Measurements from ENCODE around the gene PPP1R3G. TPM values are rescaled to one million over a fixed set of nuclear protein-coding genes. Genes with fewer than 3 reads are reported as not detected.

The PPP1R3G gene
- total RNA-seq, 1 donor: 0.31 TPM

DNA sequence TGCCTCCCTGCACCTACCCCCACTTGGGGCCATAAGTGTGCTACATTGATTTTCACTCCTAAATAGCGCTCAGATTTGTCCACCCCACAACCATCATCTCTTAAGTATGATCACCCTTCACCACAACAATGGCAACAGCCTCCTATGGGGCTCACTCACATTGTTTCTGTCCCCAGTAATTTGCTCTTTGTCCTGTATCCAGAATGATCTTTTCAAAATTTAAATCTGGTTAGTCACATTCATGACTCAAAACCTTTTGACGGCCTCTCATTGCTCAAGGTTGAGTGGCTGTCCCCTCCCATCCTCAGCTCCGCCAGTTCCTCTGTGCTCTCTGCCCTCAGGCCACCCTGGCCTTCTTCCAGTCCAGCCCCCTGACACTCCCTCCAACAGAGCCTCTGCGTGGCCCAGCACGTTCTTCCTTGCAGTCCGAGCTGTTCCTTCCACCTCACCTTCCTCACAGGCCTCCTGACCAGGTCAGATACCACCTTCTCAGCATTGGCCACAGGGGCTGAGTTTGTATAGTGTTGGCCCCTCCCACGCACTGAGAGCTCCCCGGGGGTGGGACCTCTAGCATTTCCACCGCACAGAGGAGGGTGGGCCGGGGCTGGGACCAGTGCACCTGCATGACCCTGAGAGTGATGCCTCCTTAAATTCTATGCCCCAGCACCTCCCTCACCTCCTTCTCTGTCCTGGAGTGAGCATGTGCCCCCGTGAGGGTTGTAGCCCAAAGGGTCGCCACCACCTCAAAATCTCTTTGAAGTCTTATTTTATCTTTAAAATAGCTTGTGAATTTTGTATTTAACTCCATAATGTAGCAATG lies 2.4 kb upstream of the PPP1R3G start:
- peaks cover 34% of the 10 kb centered on the region for H3K27me3 ChIP-seq (ENCODE audit: insufficient read depth, low read length)
- no peak overlapping the region for H3K4me3 ChIP-seq (ENCODE audit: low read length)
- peaks cover 32% of the 10 kb centered on the region for H3K4me1 ChIP-seq (ENCODE audit: insufficient read depth, low read length)
- no peaks in the 10 kb centered on the region for H3K9me3 ChIP-seq (ENCODE audit: low read depth, low read length)

DNA sequence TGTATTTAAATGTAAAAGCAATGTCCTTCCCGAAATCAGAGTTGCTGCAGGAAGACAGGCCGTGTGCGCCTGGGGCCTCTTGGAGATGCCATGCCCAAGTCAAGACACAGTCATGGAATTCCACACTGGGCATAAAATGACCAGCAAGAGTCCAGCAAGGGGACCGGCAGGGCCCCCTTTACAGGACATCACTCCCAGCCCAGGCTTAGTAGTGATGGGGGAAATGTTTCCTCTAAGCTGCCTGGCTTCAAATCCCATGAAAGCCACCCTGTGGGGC lies 1.9 kb upstream of the PPP1R3G start:
- Histone ChIP-seq H3K4me3 (ENCODE audit: low read length) (no peak overlapping the region), H3K4me1 (ENCODE audit: insufficient read depth, low read length) (peaks cover 33% of the 10 kb centered on the region), H3K27me3 (ENCODE audit: insufficient read depth, low read length) (peaks cover 34% of the 10 kb centered on the region), H3K9me3 (ENCODE audit: low read depth, low read length) (no peaks in the 10 kb centered on the region)

DNA sequence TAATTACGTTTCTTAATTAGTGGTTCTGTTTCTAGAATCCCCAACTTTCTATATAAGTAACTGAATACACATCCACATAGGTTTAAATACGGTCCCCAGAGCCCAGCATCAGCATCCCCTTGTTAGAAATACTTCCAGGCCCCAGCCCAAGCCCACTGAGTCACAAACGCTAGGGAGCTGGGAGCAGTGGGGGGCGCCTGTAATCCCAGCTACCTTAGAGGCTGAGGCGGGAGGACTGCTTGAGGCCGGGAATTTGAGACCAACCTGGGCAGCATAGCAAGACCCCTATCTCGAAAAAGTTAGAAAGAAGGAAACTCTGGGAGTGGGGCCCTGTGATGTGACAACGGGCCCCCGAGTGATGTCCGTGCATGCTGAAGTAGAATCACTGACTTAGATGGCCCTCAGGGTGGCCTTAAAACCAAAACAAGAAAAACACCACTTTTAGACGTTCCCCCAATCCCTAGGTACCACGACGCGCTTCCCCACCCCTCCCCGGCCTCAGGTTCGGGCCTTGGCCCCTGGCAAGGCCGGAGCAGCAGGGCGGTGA lies 1.3 kb upstream of the PPP1R3G start:
- Histone ChIP-seq H3K4me1 (ENCODE audit: insufficient read depth, low read length) (peaks cover 33% of the 10 kb centered on the region), H3K9me3 (ENCODE audit: low read depth, low read length) (no peaks in the 10 kb centered on the region), H3K27me3 (ENCODE audit: insufficient read depth, low read length) (peaks cover 36% of the 10 kb centered on the region), H3K4me3 (ENCODE audit: low read length) (no peak overlapping the region)

DNA sequence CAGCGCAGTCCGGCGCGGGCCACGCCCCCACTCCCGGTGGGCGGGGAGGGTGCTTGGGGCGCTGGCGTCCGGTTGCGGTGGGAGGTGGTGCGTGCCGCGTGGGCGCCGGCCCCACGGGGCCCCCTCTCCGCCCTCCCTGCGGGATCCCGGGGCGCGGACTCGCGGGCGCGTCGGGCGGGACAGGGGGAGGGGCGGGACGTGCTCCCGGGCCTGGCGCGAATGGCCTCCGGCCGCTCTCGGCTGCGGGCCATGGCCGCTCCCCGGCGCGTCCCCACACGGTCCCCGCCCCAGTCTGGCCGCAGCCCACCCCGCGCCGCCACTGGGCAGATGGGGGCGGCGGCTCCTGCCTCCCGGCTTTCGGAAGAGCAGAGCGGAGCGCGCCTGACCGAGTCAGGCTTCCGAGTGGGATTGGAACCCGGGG lies 771 bp upstream of the PPP1R3G start:
- Histone ChIP-seq H3K27me3 (ENCODE audit: insufficient read depth, low read length) (peaks cover 36% of the 10 kb centered on the region), H3K4me3 (ENCODE audit: low read length) (peak overlapping the region; percentile 25), H3K9me3 (ENCODE audit: low read depth, low read length) (no peaks in the 10 kb centered on the region), H3K4me1 (ENCODE audit: insufficient read depth, low read length) (peaks cover 33% of the 10 kb centered on the region)

DNA sequence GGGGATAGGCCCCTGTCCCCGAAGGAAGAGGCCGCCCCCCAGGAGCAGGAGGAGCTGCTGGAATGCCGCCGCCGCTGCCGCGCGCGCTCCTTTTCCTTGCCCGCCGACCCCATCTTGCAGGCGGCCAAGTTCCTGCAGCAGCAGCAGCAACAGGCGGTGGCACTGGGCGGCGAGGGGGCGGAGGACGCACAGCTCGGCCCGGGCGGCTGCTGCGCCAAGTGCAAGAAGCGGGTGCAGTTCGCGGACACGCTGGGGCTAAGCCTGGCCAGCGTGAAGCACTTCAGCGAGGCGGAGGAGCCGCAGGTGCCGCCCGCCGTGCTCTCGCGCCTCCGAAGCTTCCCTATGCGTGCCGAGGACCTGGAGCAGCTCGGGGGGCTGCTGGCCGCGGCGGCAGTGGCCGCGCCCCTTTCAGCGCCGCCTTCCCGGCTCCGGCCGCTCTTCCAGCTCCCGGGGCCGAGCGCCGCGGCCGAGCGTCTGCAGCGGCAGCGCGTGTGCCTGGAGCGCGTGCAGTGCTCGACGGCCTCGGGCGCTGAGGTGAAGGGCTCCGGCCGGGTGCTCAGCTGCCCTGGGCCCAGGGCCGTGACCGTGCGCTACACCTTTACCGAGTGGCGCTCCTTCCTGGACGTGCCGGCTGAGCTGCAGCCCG lies 630 bp downstream of the PPP1R3G start:
- no peak overlapping the region for H3K4me3 ChIP-seq (ENCODE audit: low read length)
- H3K9me3 ChIP-seq (ENCODE audit: low read depth, low read length): no peaks in the 10 kb centered on the region
- H3K4me1 ChIP-seq (ENCODE audit: insufficient read depth, low read length): peaks cover 41% of the 10 kb centered on the region
- peaks cover 39% of the 10 kb centered on the region for H3K27me3 ChIP-seq (ENCODE audit: insufficient read depth, low read length)

DNA sequence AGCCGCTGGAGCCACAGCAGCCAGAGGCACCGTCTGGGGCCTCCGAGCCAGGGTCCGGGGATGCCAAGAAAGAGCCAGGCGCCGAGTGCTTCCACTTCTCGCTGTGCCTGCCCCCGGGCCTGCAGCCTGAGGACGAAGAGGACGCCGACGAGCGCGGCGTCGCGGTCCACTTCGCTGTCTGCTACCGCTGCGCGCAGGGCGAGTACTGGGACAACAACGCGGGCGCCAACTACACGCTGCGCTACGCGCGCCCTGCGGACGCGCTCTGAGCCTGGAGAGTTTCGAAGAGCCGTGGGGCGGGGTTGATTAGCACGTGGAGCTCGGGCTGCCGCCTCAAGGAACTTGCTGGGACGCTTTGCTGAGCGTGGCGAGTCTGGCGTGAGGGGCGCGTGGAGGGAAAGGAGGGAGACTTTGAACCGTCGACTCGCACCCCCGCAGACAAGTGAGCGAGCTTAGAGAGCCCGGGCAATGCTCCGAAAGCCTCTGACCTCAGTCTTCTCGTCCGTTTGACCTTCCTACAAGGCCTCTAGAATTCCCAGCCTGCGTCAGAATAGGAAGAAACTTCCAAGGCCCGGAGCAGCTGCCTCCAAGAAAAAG lies 1.3 kb downstream of the PPP1R3G start:
- Histone ChIP-seq H3K27me3 (ENCODE audit: insufficient read depth, low read length) (peaks cover 39% of the 10 kb centered on the region), H3K4me3 (ENCODE audit: low read length) (no peak overlapping the region), H3K9me3 (ENCODE audit: low read depth, low read length) (no peaks in the 10 kb centered on the region), H3K4me1 (ENCODE audit: insufficient read depth, low read length) (peaks cover 41% of the 10 kb centered on the region)

DNA sequence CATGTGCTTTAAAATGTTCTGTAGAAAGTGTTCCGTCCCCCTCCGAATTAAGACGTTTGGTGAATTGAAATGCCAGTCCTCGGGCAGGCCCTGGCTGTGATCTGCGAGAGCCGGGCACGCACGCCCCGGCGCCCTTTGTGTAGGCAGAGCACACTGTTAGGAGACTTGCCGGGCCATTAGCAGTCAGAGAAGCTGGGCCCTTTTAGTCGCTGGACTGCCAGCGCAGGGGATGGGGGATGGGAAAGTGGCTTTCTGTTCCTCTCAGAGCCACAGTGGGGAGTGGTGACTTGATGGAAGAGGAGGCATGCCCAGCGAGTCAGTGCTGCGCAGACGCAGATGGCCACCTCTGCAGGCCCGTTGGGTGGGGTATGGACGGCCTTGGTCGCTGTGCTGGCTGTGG lies 2.2 kb downstream of the PPP1R3G start:
- Histone ChIP-seq H3K27me3 (ENCODE audit: insufficient read depth, low read length) (peaks cover 39% of the 10 kb centered on the region), H3K9me3 (ENCODE audit: low read depth, low read length) (no peaks in the 10 kb centered on the region), H3K4me1 (ENCODE audit: insufficient read depth, low read length) (peaks cover 41% of the 10 kb centered on the region), H3K4me3 (ENCODE audit: low read length) (no peak overlapping the region)

DNA sequence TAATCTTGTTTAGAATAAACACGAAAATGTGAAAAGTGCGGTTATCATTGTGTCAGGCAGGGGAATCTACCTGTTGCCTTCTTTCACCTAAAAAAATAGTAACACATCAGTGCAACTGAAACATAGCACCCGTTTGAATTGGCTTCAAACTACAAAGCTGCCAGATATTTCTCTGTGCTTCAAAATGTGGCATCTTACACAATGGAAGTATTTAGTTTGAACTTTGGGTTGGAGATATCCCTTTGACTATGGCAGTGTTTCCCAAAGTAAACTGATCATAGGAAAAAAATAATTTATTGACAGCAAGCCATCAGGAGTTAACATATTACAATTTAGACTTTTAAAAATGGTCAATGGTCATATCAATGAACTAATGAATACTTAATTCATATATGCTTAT lies 3.6 kb downstream of the PPP1R3G start:
- Histone ChIP-seq H3K4me1 (ENCODE audit: insufficient read depth, low read length) (peaks cover 41% of the 10 kb centered on the region), H3K9me3 (ENCODE audit: low read depth, low read length) (no peaks in the 10 kb centered on the region), H3K4me3 (ENCODE audit: low read length) (no peak overlapping the region), H3K27me3 (ENCODE audit: insufficient read depth, low read length) (peaks cover 30% of the 10 kb centered on the region)

DNA sequence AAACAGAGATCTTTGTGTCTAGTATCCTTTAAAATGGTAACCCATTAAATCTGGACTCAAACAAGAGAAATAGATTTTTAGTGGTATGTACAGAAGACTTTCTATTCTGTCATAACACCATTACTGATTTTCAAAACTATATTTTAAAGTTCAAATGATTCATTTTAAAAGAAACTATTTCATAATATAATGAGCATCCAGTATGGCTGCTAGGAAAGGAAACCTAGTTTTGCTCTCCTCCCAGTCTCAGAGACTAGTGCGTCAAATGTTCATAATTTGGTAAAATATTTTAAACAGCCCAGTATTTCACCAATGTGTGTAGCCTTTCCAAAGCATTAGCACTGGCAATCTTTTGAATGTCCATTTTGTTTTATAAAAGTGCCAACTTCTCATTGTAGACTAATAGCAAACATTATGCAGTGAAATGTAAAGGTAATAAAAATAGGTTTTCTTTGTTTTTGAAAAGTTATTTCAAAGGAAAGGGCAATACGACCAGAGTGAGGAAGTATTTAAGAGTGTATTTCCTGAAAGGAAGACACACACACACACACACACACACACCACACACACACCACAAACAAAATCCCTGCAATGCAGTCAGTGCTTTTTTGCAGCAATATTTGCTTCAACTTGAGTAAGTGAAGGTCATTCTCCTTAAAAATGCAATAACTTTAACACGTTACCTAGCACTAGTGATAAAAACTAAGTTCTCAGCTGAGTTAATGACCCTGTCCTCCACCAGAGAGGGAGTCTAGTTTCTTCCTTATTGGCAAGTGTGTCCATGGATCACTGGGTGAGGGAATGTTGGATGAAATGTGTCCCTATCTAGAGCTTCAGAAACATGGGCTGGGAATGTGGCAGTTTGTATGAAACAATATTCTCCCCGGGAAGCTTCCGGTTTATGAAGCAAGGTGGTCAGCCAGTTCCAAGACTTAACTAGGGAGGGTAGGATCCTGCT lies 4.6 kb downstream of the PPP1R3G start:
- peaks cover 25% of the 10 kb centered on the region for H3K27me3 ChIP-seq (ENCODE audit: insufficient read depth, low read length)
- no peak overlapping the region for H3K4me3 ChIP-seq (ENCODE audit: low read length)
- H3K4me1 ChIP-seq (ENCODE audit: insufficient read depth, low read length): peaks cover 36% of the 10 kb centered on the region
- H3K9me3 ChIP-seq (ENCODE audit: low read depth, low read length): no peaks in the 10 kb centered on the region

DNA sequence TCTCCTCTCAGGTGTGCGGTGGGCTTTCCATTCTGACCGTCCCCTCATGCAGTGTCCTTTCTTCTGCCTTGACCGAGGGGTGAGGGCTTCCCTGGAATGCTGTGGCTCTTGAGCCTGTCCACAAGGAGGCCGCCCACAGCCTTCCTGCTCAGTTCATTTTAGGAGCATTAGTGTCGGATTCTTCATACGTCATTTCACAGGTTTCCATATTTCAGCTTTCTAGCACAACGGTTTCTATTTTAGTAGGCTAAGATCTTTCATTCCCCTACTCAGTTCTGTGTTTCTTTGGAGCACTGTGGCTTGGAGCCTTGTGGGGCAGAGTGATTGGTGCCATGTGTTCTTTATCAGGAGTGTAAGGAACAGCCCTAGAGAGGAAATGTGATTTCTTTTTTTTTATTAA lies 5.5 kb downstream of the PPP1R3G start:
- Histone ChIP-seq H3K4me3 (ENCODE audit: low read length) (no peak overlapping the region), H3K4me1 (ENCODE audit: insufficient read depth, low read length) (peaks cover 30% of the 10 kb centered on the region), H3K27me3 (ENCODE audit: insufficient read depth, low read length) (peaks cover 23% of the 10 kb centered on the region), H3K9me3 (ENCODE audit: low read depth, low read length) (no peaks in the 10 kb centered on the region)

DNA sequence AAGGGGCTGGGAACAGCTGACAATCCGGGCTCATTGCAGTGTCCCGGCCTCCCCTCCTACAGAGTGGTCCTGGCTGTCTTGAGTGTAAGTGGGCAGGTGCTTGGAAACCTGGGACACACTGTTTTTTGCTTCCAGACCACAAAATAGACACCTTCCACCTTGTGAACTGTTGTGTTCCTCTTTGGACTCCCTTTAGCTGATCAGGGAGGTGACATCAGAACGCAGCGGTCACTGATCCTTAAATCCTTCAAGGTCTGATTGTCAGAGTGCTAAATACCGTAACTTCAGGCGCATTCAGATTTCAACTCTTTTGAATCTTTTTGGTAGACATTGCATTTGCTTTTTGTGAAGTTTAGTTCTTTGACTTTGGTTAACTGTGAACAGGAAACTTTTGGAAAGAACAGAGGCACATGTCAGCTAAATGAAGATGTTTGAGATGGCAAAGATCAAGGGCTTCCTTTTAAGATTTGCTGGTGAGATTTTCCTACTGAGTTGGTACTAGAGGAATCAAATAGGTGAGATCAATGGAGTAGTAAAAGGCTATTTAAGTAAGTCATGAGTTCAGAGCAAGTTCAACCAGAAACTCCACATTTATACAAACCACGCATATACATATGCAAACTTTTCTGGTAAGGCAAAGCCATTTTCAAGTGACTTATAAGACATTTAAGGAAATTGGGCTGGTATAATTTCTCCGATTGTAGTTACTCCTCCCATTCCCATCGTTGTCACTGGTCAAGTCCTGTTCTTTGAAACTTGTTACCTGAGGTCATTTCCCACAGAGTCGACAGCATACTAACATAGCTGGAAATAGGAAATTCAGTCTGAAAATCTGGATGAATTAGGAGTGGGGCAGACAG lies 6.3 kb downstream of the PPP1R3G start:
- H3K9me3 ChIP-seq (ENCODE audit: low read depth, low read length): no peaks in the 10 kb centered on the region
- peaks cover 29% of the 10 kb centered on the region for H3K4me1 ChIP-seq (ENCODE audit: insufficient read depth, low read length)
- H3K4me3 ChIP-seq (ENCODE audit: low read length): no peak overlapping the region
- peaks cover 16% of the 10 kb centered on the region for H3K27me3 ChIP-seq (ENCODE audit: insufficient read depth, low read length)

DNA sequence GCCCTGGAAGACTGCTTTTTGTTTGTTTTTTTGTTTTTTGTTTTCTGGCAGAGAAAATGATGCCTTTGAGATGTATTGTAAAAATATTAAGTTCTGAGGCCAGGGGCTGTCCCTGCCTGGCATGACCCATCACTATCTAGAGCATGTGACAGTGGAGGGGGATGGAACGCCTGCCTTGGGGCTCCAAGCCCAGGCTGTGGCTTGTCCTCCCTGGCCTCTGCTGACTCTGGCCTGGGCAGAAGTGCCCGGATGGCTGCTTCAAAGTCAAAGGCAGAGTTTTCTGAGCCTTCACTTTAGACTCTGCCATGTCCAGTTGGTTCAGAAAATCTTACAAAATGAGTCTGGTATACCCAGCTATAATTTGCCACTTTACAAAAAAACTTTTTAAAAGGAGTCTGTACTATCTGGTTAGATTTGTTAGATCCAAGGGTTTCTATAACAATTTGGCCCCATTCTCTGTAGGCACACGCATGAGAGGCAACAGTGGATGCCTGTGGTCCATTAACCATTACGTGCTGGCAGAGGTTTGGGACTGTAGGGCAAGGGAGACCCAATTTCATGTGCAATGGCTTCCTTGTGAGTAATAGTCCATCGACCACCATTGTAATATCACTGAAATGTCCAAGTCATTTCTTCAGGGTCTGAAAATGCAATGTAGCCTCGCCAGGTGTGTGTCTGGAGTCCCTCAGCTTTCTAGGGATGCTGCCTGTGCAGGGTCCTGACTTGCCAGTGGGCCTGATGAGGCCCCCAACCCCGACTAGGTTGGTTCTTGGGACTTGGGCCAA lies 8.3 kb downstream of the PPP1R3G start:
- Histone ChIP-seq H3K27me3 (ENCODE audit: insufficient read depth, low read length) (peaks cover 5% of the 10 kb centered on the region), H3K4me1 (ENCODE audit: insufficient read depth, low read length) (peaks cover 22% of the 10 kb centered on the region), H3K4me3 (ENCODE audit: low read length) (no peak overlapping the region), H3K9me3 (ENCODE audit: low read depth, low read length) (no peaks in the 10 kb centered on the region)

DNA sequence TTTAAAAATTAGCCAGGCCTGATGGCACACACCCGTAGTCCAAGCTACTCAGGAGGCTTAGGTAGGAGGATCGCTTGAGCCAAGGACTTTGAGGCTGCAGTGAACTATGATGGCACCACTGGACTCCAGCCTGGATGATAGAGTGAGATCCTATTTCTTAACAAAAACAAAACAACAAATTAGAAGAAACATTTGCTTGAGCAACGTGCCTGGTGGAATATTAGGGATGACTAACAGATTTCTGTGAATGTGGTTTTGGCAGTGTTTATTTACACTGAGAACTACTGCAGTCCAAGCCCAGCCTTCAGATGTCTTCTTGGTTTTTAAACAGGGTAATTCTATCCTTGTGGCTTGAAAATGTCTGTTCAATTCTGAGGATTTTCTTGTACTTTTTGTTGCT lies 9.2 kb downstream of the PPP1R3G start:
- H3K9me3 ChIP-seq (ENCODE audit: low read depth, low read length): no peaks in the 10 kb centered on the region
- H3K27me3 ChIP-seq (ENCODE audit: insufficient read depth, low read length): peaks cover 2% of the 10 kb centered on the region
- no peak overlapping the region for H3K4me3 ChIP-seq (ENCODE audit: low read length)
- peaks cover 22% of the 10 kb centered on the region for H3K4me1 ChIP-seq (ENCODE audit: insufficient read depth, low read length)

Data from mononuclear cell (primary cell).